GM18507 (cell line): ENCODE data around the gene PCDHA10.
"Not testable (repeated sequence)": the region's sequence is repeated elsewhere in the genome, so short reads cannot be mapped to it uniquely, and the experiment has no call there.

Experiments used
- DNase-seq: peaks from one replicate; pipeline ENCODE4 v3.0.0; 2011; ENCODE audit warnings: low read depth; ENCODE audit not compliant: insufficient read length; ENCODE audit errors: extremely low spot score
- FAIRE-seq: peaks from 2 replicates; lab custom pipeline; 2011; peaks lifted over from hg19 to GRCh38; lab: Jason Lieb, UNC

PCDHA10 gene

GRCh38 chr5:140855772-140856674 is at the start of gene PCDHA10:
Gene PCDHA10 (plus strand): TSS chr5:140855897. CDS start chr5:140856049, 152 bp downstream.
- no peak for DNase-seq
- no peak for FAIRE-seq

GRCh38 chr5:140806834-140807775 is 48.6 kb upstream of the PCDHA10 start, which contains the start of gene PCDHA4:
Gene PCDHA4 (plus strand): TSS chr5:140807068.
- FAIRE-seq (no peak), DNase-seq (no peak)

- not testable (repeated sequence) for FAIRE-seq, DNase-seq
Measured at GRCh38 chr5:140808241-140808888, 47.3 kb upstream of the PCDHA10 start.

- FAIRE-seq (no peak), DNase-seq (no peak)
Measured at GRCh38 chr5:140808889-140809291, 46.8 kb upstream of the PCDHA10 start.

GRCh38 chr5:140821375-140822280 is 34.1 kb upstream of the PCDHA10 start, which contains the start of gene PCDHA5:
Gene PCDHA5 (plus strand): TSS chr5:140821613.
- DNase-seq (no peak), FAIRE-seq (no peak)

GRCh38 chr5:140822281-140822629 is 33.4 kb upstream of the PCDHA10 start:
- FAIRE-seq (no peak), DNase-seq (no peak)

- FAIRE-seq, DNase-seq: not testable (repeated sequence)
Measured at GRCh38 chr5:140822969-140823368, 32.7 kb upstream of the PCDHA10 start.

- FAIRE-seq (no peak), DNase-seq (no peak)
Measured at GRCh38 chr5:140823475-140823874, 32.2 kb upstream of the PCDHA10 start.

GRCh38 chr5:140827704-140828361 is 27.9 kb upstream of the PCDHA10 start, which contains the start of gene PCDHA6:
Gene PCDHA6 (plus strand): TSS chr5:140827960. CDS start chr5:140828092, 132 bp downstream.
- FAIRE-seq (no peak), DNase-seq (no peak)

- DNase-seq = no peak
- FAIRE-seq = no peak
Measured at GRCh38 chr5:140828362-140828737, 27.3 kb upstream of the PCDHA10 start.

- not testable (repeated sequence) for FAIRE-seq, DNase-seq
Measured at GRCh38 chr5:140829511-140830501, 25.9 kb upstream of the PCDHA10 start.

- FAIRE-seq (no peak), DNase-seq (no peak)
Measured at GRCh38 chr5:140833993-140834392, 21.7 kb upstream of the PCDHA10 start, which contains the start of gene PCDHA7. Gene PCDHA7 (plus strand): TSS chr5:140834269. CDS start chr5:140834384, 115 bp downstream.

- not testable (repeated sequence) for FAIRE-seq, DNase-seq
Measured at GRCh38 chr5:140834439-140835008, 21.2 kb upstream of the PCDHA10 start.

GRCh38 chr5:140835622-140836510 is 19.8 kb upstream of the PCDHA10 start:
- FAIRE-seq = no peak

More at GRCh38 chr5:140835622-140836510, 19.8 kb upstream of the PCDHA10 start:
- DNase-seq = no peak
